ENCODE measurements around the gene PCDH9.

- no peak for TF ChIP-seq POLR2AphosphoS5 (IDR thresholded peaks at IDR 0.05)
- no peak for TF ChIP-seq POLR2A (IDR thresholded peaks at IDR 0.05)
Observed at GRCh38 chr13:67278235-67278634, 48.1 kb upstream of the PCDH9 start.

Data from suprapubic skin (tissue), 4 donors.